GM18868 (cell line): ENCODE measurements around the gene BCAS4.

Experiments
- ATAC-seq: cut with Tn5 transposase; IDR thresholded peaks from one replicate; pipeline ENCODE4 v1.9.1; 2021; ENCODE audit warnings: mild to moderate bottlenecking, moderate library complexity; ENCODE audit not compliant: unreplicated experiment

Gene BCAS4

GRCh38 chr20:50901301-50901700 is 106.4 kb downstream of the BCAS4 start:
- no peak for ATAC-seq

DNA sequence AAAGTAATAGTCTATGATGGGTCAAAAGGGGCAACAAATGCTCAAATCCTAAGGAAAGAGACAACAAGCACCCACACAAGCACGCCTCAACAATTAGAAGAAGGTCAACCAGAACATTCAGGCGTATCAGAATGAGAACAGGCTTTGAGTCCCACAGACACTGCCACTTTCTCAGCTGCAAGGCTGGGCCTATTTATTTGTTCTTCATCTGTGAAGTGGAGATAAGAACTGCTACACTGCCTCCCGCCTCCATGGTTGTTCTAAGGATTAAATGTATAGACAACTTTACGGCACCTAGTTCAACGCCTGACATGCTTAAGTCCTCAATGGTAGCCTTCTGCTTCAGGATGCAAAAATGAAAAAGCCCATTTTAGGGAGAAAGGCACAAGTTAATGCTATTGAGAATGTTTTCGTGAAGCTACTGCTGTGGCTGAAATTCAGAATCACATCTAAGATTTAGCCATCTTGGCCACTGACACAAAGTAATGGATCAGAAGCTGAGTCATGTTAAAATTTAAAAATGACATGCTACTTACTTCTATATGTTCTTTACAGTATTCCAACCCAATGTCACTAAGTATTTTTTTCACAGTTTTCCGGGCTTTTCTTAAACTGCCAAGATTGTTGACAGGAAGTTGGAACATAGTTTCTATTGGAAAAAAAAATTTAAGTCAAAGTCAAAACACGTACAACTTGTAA is 108.6 kb downstream of the BCAS4 start:
- no peak for ATAC-seq

GRCh38 chr20:50904067-50904570 is 109.3 kb downstream of the BCAS4 start:
- ATAC-seq, result no peak

DNA sequence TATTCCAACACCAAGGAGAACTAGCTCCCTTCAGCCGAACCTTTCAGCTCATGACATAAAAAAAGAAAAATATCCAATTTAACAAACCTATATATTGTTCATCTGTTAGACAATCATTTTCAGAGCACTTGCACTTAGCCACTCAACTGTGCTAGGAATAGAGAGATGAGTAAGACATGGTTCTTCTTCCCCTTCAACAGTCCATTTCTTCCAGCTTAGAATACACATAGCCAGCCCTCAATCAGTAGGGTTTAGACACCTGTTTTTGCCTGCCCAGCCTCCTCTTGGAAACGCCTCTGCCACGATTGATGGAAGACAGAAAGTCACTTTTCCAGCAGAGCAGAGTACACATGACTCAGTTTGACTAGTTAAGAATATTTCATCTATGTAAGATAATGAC is 114.6 kb downstream of the BCAS4 start:
- no peak for ATAC-seq

DNA sequence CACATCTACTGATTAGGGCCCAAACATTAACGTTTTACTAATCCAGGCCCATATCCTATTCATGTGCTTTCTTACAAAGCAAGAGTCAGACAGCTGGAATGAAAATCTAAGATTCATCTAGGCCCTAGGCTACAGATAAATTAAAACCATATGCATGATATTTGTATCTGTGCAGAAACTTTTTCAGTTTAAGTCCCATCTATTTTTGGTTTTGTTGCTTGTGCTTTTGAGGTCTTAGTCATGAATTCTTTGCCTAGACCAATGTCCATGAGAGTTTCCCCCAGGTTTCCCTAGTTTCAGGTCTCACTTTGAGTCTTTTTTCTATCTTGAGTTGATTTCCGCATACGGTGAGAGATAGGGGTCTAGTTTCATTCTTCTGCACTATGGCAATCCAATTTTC is 116.2 kb downstream of the BCAS4 start:
- no peak for ATAC-seq

GRCh38 chr20:50911716-50912115 is 116.9 kb downstream of the BCAS4 start:
- peak; percentile 55 for ATAC-seq

DNA sequence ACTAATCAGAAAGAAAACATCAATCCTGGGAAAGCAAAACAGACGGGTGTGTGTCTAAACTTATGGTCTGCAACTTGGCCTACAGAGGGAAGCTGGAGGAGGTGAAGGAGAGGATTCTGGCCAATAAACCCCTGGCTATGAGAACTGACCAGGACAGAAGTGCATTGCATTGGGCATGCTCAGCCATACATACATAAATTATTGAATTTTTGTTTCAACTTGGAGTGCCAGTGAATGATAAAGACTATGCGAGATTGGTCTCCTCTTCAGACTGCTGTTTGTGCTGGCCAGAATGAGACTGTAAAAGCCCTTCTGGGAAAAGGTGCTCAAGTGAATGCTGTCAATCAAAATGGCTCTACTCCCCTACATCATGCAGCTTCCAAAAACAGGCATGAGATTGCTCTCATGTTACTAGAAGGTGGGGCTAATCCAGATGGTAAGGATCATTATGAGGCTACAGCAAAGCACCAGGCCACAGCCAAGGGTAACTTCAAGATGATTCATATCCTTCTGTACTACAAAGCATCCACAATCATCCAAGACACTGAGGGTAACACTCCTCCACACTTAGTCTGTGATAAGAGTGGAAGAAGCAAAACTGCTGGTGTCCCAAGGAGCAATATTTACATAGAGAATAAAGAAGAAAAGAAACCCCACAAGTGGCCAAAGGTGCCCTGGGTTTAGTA is 119.0 kb downstream of the BCAS4 start:
- peak; percentile 55 for ATAC-seq

GRCh38 chr20:50915424-50915823 is 120.6 kb downstream of the BCAS4 start:
- ATAC-seq, result no peak

DNA sequence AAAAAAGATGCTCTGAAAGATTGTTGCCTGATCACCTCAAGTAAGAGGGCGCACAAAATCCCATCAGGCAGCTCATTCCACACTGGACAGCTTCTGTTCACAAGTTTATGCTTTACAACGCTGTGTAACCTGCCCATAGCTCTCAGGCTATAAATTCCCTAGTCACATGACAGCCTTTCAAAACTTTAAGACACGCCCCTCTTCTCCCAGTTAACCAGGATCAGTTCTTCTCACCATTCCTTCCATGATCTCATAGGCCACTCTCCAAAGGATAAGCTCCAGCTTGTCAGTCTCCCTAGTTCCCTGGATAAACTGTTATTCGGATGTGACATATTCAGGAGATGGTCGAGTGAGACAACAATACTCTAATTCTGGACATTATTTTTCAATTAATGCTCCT is 121.4 kb downstream of the BCAS4 start:
- no peak for ATAC-seq

GRCh38 chr20:50916934-50917333 is 122.1 kb downstream of the BCAS4 start:
- ATAC-seq, result no peak

DNA sequence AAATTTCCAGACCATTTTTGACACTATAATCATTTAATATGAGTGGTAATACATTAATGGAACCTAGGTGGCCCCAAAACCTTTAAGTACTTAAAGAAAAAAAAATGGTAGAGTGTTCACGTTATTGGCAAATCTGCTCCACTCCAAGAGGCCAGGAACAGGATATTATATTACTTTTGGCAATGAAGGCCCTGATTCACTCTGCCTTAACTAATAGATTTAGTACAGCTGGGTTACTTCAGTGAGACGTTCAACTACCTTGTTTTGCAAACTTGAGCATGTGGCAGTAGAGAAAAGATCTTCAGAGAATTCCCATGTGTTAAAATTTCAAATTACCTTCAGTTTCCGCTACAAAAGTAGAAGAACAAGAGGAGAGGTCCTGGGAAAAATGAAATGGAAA is 123.5 kb downstream of the BCAS4 start:
- ATAC-seq, result no peak

- ATAC-seq, result no peak
These were observed 124.7 kb downstream of the BCAS4 start for GRCh38 chr20:50919567-50919966.

DNA sequence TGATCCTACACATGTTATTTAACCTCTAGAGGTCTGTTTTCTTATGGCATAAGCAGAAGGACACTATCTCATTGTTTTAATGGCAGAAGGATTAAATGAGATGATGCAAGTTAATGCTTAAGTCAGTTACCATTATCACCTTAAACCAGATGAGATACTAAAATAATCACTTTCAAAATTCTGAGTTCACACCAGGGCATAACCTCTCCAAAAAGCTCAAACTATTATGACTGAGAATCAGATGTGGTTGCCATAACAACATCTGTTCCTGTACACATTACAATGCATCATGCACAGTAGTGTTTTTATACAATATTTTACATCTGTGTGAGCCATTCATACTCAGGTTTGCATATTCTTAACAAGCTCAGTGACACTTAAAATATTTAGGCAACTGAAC is 126.1 kb downstream of the BCAS4 start:
- ATAC-seq, result no peak

- ATAC-seq, result no peak
These were observed 127.1 kb downstream of the BCAS4 start for GRCh38 chr20:50921803-50922501.

DNA sequence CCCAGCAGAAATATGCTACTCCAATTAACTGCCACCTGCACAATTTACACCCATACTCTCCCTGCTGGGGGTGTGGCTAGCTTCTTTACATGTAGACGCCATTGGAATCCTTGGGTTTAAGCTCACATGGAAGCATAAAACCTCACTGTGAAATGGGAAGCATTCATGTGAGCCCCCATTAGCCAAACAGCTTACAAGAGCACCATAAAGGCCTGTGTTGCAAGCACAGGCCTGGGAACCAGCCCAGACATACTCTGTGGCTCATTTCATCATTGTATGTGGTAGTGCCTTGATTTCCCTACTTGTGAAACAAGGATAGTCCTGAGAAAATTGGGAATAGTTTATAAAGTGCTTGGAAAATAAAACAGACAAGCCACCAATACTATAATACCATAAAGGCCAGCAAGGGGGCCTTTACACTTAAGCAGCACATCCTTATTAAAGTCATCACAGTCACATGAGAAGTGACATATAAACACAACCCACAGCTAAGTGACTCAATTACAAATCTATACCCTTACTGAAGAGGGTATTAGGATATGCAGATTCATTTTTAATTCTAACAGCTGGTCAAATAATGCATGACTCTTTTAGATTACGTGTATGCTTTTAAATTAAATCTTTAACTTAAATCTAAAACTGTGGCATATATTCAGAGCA is 129.5 kb downstream of the BCAS4 start:
- ATAC-seq, result no peak

DNA sequence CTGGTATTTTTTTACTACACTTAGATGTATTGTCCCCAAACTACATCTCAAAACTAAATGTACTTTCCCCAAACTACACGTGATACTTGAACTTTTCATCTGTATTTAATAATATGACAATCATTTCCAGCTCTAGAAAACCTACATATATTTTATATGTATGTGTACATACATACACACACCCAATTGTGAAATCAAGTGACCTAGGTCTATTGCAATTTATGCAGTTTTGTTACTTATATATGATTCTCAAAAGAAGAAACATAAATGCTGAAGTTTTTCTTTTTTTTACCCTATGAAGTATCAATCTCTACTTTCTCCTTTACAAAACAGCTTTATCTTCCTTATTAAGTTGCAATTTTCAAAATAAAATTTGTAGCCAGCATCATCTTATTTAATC is 131.7 kb downstream of the BCAS4 start:
- no peak for ATAC-seq
